Measurements from ENCODE around the gene MS4A8.

- TF ChIP-seq USF2 (IDR thresholded peaks at IDR 0.05; ENCODE audit: low read depth, low read length) (no peak), MAZ (IDR thresholded peaks at IDR 0.05; ENCODE audit: borderline replicate concordance, low read depth, low read length) (no peak), CTCF (conservative IDR thresholded peaks at IDR 0.05; ENCODE audit: low read depth, low read length) (no peak)
Measured at GRCh38 chr11:60657888-60658287, 41.5 kb upstream of the MS4A8 start.

All from IMR-90 (cell line).